HCT116 (cell line): ENCODE measurements around the gene SMARCA5. TPM values are rescaled to one million over a fixed set of nuclear protein-coding genes. Genes with fewer than 3 reads are reported as not detected.

Experiments
- ATAC-seq: fragments of 200-7000 bp; cut with Tn5 transposase; 2 replicates; pipeline ENCODE4 v1.9.1; 2020; ENCODE audit warnings: mild to moderate bottlenecking, moderate library complexity
- BruUV-seq: library from RNA; stranded (reverse); fragments of 400-500 nt; replicated peaks from 2 replicates; lab custom pipeline; 2021; lab: Mats Ljungman, UMichigan
- CTCF ChIA-PET: fragments of 300-600 bp; sonication (Branson Sonifier 250); formaldehyde crosslinking; loops from one replicate; lab custom pipeline; 2021; ENCODE audit warnings: antibody characterized with exemption; lab: Charles Lee
- POLR2A ChIA-PET: fragments of 300-600, 350-600 bp; sonication (Branson Sonifier 250); formaldehyde crosslinking; loops from one replicate; lab custom pipeline; 2021; ENCODE audit warnings: antibody characterized with exemption; lab: Charles Lee
- RAD21 ChIA-PET, 2 experiments: fragments of 300-600 bp; sonication (Branson Sonifier 250); formaldehyde crosslinking; loops; one replicate each; lab custom pipeline; 2023; ENCODE audit warnings: low total read pairs in 2 of 2; ENCODE audit not compliant: uncharacterized antibody in 2 of 2, unreplicated experiment in 2 of 2, low non-redundant PET in 1 of 2; lab: Charles Lee
- DNase-seq: peaks from one replicate; pipeline ENCODE4 v3.0.0-alpha.2; 2010; ENCODE audit warnings: low read depth, low spot score
- H2AFZ ChIP-seq: fragments of 200-600 bp; shearing (Covaris generic), sonication (generic); 2 replicates; pipeline ENCODE4 v1.6.1; 2017; ENCODE audit warnings: low read depth, mixed run types, mixed read lengths, antibody characterized with exemption, low read length; ENCODE audit not compliant: poor library complexity, severe bottlenecking
- H3K27ac ChIP-seq: 2 replicates; pipeline ENCODE4 v1.5.1; 2012; ENCODE audit warnings: low read depth, low read length
- H3K27me3 ChIP-seq: fragments of 200-600 bp; sonication (generic); 2 replicates; pipeline ENCODE4 v1.6.1; 2016; ENCODE audit warnings: mixed run types, low read length, mixed read lengths; ENCODE audit not compliant: insufficient read depth
- H3K36me3 ChIP-seq, 2 experiments: fragments of 200-500 bp in 1 of 2; fragments of 200-600 bp in 1 of 2; sonication (Bioruptor generic) in 1 of 2; sonication (generic) in 1 of 2; 2 replicates each; pipeline versions ENCODE4 v1.5.1 to v1.6.1; 2014 to 2016; ENCODE audit warnings: low read length in 2 of 2, inconsistent platforms in 1 of 2, mixed read lengths in 1 of 2, mixed run types in 1 of 2; ENCODE audit not compliant: insufficient read depth in 2 of 2, control insufficient read depth in 1 of 2
- H3K4me1 ChIP-seq, 2 experiments: fragments of 200-600 bp in 1 of 2; sonication (generic) in 1 of 2; 2 replicates each; pipeline versions ENCODE4 v1.5.1 to v1.6.1; 2012 to 2017; ENCODE audit warnings: low read length in 2 of 2, inconsistent platforms in 1 of 2, mild to moderate bottlenecking in 1 of 2, mixed read lengths in 1 of 2, mixed run types in 1 of 2, moderate library complexity in 1 of 2; ENCODE audit not compliant: insufficient read depth in 2 of 2, control insufficient read depth in 1 of 2
- H3K4me2 ChIP-seq: fragments of 200-600 bp; sonication (generic); 2 replicates; pipeline ENCODE4 v1.6.1; 2017; ENCODE audit warnings: mixed run types, low read length, mixed read lengths
- H3K4me3 ChIP-seq, 2 experiments: fragments of 200-600 bp in 1 of 2; sonication (generic) in 1 of 2; replicated peaks in 1 of 2; 2 replicates each; pipeline ENCODE4 v1.5.1; 2011 to 2016; ENCODE audit warnings: low read length in 2 of 2, control low read depth in 1 of 2, low read depth in 1 of 2, mild to moderate bottlenecking in 1 of 2, mixed read lengths in 1 of 2, mixed run types in 1 of 2
- H3K79me2 ChIP-seq: fragments of 200-600 bp; sonication (generic); 2 replicates; pipeline ENCODE4 v1.6.1; 2017; ENCODE audit warnings: mild to moderate bottlenecking, mixed run types, low read length, moderate library complexity, mixed read lengths; ENCODE audit not compliant: insufficient read depth
- H3K9ac ChIP-seq: fragments of 200-600 bp; sonication (generic); 2 replicates; pipeline ENCODE4 v1.6.1; 2016; ENCODE audit warnings: low read length, mixed read lengths
- H3K9me2 ChIP-seq: fragments of 200-600 bp; sonication (generic), shearing (Covaris generic); 2 replicates; pipeline ENCODE4 v1.6.1; 2017; ENCODE audit warnings: mixed run types, mild to moderate bottlenecking, moderate library complexity; ENCODE audit not compliant: insufficient read depth
- H3K9me3 ChIP-seq, 2 experiments: fragments of 200-500 bp in 1 of 2; fragments of 200-600 bp in 1 of 2; sonication (Bioruptor generic) in 1 of 2; sonication (generic) in 1 of 2; 2 replicates each; pipeline ENCODE4 v1.6.1; 2014 to 2017; ENCODE audit warnings: low read length in 2 of 2, mixed read lengths in 2 of 2, inconsistent platforms in 1 of 2, low read depth in 1 of 2, mild to moderate bottlenecking in 1 of 2, mixed run types in 1 of 2, moderate library complexity in 1 of 2; ENCODE audit not compliant: control insufficient read depth in 1 of 2, insufficient read depth in 1 of 2
- H4K20me1 ChIP-seq: fragments of 200-600 bp; sonication (generic), shearing (Covaris generic); 2 replicates; pipeline ENCODE4 v1.6.1; 2017; ENCODE audit warnings: mixed run types, mild to moderate bottlenecking, moderate library complexity; ENCODE audit not compliant: insufficient read depth
- CTCF ChIP-seq, 3 experiments: fragments of 200-600 bp in 1 of 3; sonication (generic) in 1 of 3; IDR thresholded peaks in 2 of 3; conservative IDR thresholded peaks in 1 of 3; 2 replicates each; pipeline ENCODE4 v1.5.1; 2012 to 2017; ENCODE audit warnings: low read depth in 2 of 3, low read length in 2 of 3, antibody characterized with exemption in 1 of 3, borderline replicate concordance in 1 of 3, control low read depth in 1 of 3, mild to moderate bottlenecking in 1 of 3, mixed read lengths in 1 of 3, mixed run types in 1 of 3, moderate library complexity in 1 of 3; ENCODE audit not compliant: insufficient read depth in 1 of 3
- RAD21 ChIP-seq: IDR thresholded peaks from 2 replicates; pipeline ENCODE4 v1.6.1; 2012; ENCODE audit warnings: low read depth, mild to moderate bottlenecking
- REST ChIP-seq: IDR thresholded peaks from 2 replicates; pipeline ENCODE4 v1.6.1; 2012; ENCODE audit warnings: low read depth
- intact Hi-C: fragments of 100-400 bp; cut with micrococcal nuclease; formaldehyde crosslinking; loops from 2 replicates; pipeline ENCODE4 v1.10.0; 2022
- total RNA-seq: library from RNA; stranded (reverse); gene quantifications from one replicate; pipeline ENCODE4 v1.2.1, GENCODE V29; 2021; ENCODE audit not compliant: unreplicated experiment

The SMARCA5 gene
- total RNA-seq, 1 experiment from 2014 or later = 61.2 TPM

- TF ChIP-seq CTCF (IDR thresholded peaks at IDR 0.05 in 2 of 3, conservative IDR thresholded peaks at IDR 0.05 in 1 of 3; ENCODE audit: borderline replicate concordance in 1 of 3, insufficient read depth in 1 of 3, low read depth in 2 of 3, low read length in 2 of 3) (peak in 1 of 3 experiments; percentile 2; a peak in 1 of 6 replicates), RAD21 (peak; percentile 41), REST (no peak)
- Histone ChIP-seq H3K4me1 (no peaks in the 10 kb centered on the region), H3K9me2 (no peaks in the 10 kb centered on the region), H3K36me3 (no peaks in the 10 kb centered on the region), H3K27me3 (no peaks in the 10 kb centered on the region), H3K9ac (no peak overlapping the region), H4K20me1 (no peaks in the 10 kb centered on the region), H2AFZ (no peak overlapping the region), H3K4me3 (no peak overlapping the region), H3K9me3 (0 out of 4 replicates have a peak, but pooled peaks cover 0 to 3% of the 10 kb centered on the region in 2 experiments), H3K79me2 (no peaks in the 10 kb centered on the region), H3K4me2 (no peak overlapping the region), H3K27ac (no peak overlapping the region)
- ATAC-seq (no peak), DNase-seq (no peak)
- ChIA-PET CTCF (interaction anchor here (0.8 to 1.0 kb wide), 2 partner anchors 9 to 51 kb away, joined by 3 read pairs; no protein-coding TSS in a partner anchor), POLR2A (no interaction called here), RAD21 (no interaction called here)
- no TSS peak for BruUV-seq
- intact Hi-C loops = loop anchor here (10.0 kb wide), 1 partner anchor 443 kb away; no protein-coding TSS in a partner anchor
Measured at GRCh38 chr4:143581331-143581946, 67.9 kb downstream of the SMARCA5 start.
